Endothelial cell (in vitro differentiated cells): ENCODE measurements around the gene KCTD1. TPM values are rescaled to one million over a fixed set of nuclear protein-coding genes. Genes with fewer than 3 reads are reported as not detected.

Source experiments
- DNase-seq: peaks from one replicate; pipeline ENCODE4 v3.0.0; 2021; ENCODE audit warnings: low spot score
- H3K27ac Mint-ChIP-seq: one replicate; pipeline ENCODE4 v1.8.0; 2021; ENCODE audit warnings: mixed read lengths, inconsistent platforms; ENCODE audit not compliant: unreplicated experiment
- H3K27me3 Mint-ChIP-seq: one replicate; pipeline ENCODE4 v1.8.0; 2021; ENCODE audit warnings: mild to moderate bottlenecking, moderate library complexity, mixed read lengths, inconsistent platforms; ENCODE audit not compliant: unreplicated experiment
- H3K36me3 Mint-ChIP-seq: one replicate; pipeline ENCODE4 v1.8.0; 2021; ENCODE audit warnings: mild to moderate bottlenecking, low read depth, mixed read lengths, inconsistent platforms; ENCODE audit not compliant: unreplicated experiment
- H3K4me1 Mint-ChIP-seq: one replicate; pipeline ENCODE4 v1.8.0; 2021; ENCODE audit warnings: mild to moderate bottlenecking, mixed read lengths, inconsistent platforms; ENCODE audit not compliant: unreplicated experiment
- H3K4me3 Mint-ChIP-seq: one replicate; pipeline ENCODE4 v1.8.0; 2021; ENCODE audit warnings: mild to moderate bottlenecking, mixed read lengths, inconsistent platforms; ENCODE audit not compliant: unreplicated experiment
- H3K9me3 Mint-ChIP-seq: one replicate; pipeline ENCODE4 v1.8.0; 2021; ENCODE audit warnings: mixed read lengths, inconsistent platforms; ENCODE audit not compliant: unreplicated experiment
- CTCF ChIP-seq: fragments of 200-600 bp; sonication (generic); IDR thresholded peaks from one replicate; pipeline ENCODE4 v1.5.0; 2021; ENCODE audit warnings: antibody characterized with exemption; ENCODE audit not compliant: unreplicated experiment
- total RNA-seq: library from RNA; stranded (reverse); fragmentation: NEBNext Ultra II Directional; extraction: Animal tissue kit (Norgen Biotek cat#: 25700); gene quantifications from one replicate; pipeline ENCODE4 v1.2.1, GENCODE V29; 2021; ENCODE audit not compliant: unreplicated experiment

The KCTD1 gene
- total RNA-seq, 1 donor from 2014 or later, result 10.6 TPM

- H3K27ac Mint-ChIP-seq, result no peak overlapping the region
- H3K36me3 Mint-ChIP-seq, result peaks cover 10% of the 10 kb centered on the region
- DNase-seq, result no peak
- H3K4me3 Mint-ChIP-seq, result no peak overlapping the region
- H3K27me3 Mint-ChIP-seq, result no peaks in the 10 kb centered on the region
- peaks cover 6% of the 10 kb centered on the region for H3K9me3 Mint-ChIP-seq
- TF ChIP-seq CTCF, result no peak
- peaks cover 7% of the 10 kb centered on the region for H3K4me1 Mint-ChIP-seq
Observed at GRCh38 chr18:26566874-26567555, 18.7 kb upstream of the KCTD1 start.

- TF ChIP-seq CTCF, result no peak
- no peak overlapping the region for H3K4me3 Mint-ChIP-seq
- no peak overlapping the region for H3K27ac Mint-ChIP-seq
- no peaks in the 10 kb centered on the region for H3K27me3 Mint-ChIP-seq
- H3K4me1 Mint-ChIP-seq, result peaks cover 7% of the 10 kb centered on the region
- no peak for DNase-seq
- H3K36me3 Mint-ChIP-seq, result peaks cover 10% of the 10 kb centered on the region
- H3K9me3 Mint-ChIP-seq, result peaks cover 6% of the 10 kb centered on the region
Observed at GRCh38 chr18:26565514-26565913, 17.2 kb upstream of the KCTD1 start.

GRCh38 chr18:26563024-26563423 lies 14.7 kb upstream of the KCTD1 start:
- TF ChIP-seq CTCF, result no peak
- Mint-ChIP-seq H3K27ac (no peak overlapping the region), H3K9me3 (peaks cover 6% of the 10 kb centered on the region), H3K4me1 (no peaks in the 10 kb centered on the region), H3K36me3 (peaks cover 10% of the 10 kb centered on the region), H3K27me3 (no peaks in the 10 kb centered on the region), H3K4me3 (peak overlapping the region; percentile 17)
- DNase-seq, result no peak

GRCh38 chr18:26562568-26562967 lies 14.2 kb upstream of the KCTD1 start:
- Mint-ChIP-seq H3K27ac (no peak overlapping the region), H3K27me3 (no peaks in the 10 kb centered on the region), H3K9me3 (peaks cover 6% of the 10 kb centered on the region)

More at GRCh38 chr18:26562568-26562967, 14.2 kb upstream of the KCTD1 start:
- no peak for DNase-seq
- Mint-ChIP-seq H3K4me3 (no peak overlapping the region), H3K4me1 (no peaks in the 10 kb centered on the region), H3K36me3 (peaks cover 10% of the 10 kb centered on the region)
- TF ChIP-seq CTCF, result no peak
